Gastroesophageal sphincter (tissue), 3 donors: Measurements from ENCODE around the gene IRGC.

ENCODE experiments used
- POLR2A ChIP-seq, 2 donors: fragments of 450-650 bp; IDR thresholded peaks; one replicate each; pipeline ENCODE4 v1.6.1; 2017; ENCODE audit warnings: antibody characterized with exemption in 2 of 2, mild to moderate bottlenecking in 2 of 2, moderate library complexity in 1 of 2
- POLR2AphosphoS5 ChIP-seq: sonication (generic); formaldehyde crosslinking; IDR thresholded peaks from one replicate; pipeline ENCODE4 v1.6.1; 2017; ENCODE audit warnings: antibody characterized with exemption
- TF ChIP-seq, protein P1 (sequence below), 4 experiments: fragments of 200-600 bp in 2 of 4; fragments of 450-650 bp in 2 of 4; sonication (generic) in 1 of 4; IDR thresholded peaks; one replicate each; pipeline ENCODE4 v1.5.1; 2017 to 2019; ENCODE audit warnings: antibody characterized with exemption in 4 of 4, mild to moderate bottlenecking in 2 of 4, moderate library complexity in 2 of 4

DNA sequence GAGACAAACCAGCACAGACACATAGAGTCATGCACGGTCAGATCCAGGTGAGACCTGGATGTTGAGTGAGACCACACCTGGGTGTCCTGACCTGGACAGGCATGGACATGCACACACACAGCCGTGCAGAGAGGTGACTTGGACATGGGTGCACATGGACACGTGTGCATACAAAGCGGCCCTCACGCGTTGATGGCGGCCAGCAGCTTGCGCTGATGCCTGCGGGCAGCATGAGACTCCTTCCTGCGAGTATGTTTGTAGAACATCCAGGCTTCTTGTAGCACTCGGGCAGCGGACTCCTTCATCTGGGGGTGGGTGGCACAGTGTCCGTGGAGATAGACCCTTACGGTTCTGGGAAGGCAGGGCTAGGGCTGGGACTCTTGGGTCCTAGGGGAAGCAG is 53.4 kb downstream of the IRGC start:
- TF ChIP-seq POLR2AphosphoS5 (no peak), POLR2A (IDR thresholded peaks at IDR 0.05) (no peak)
- TF ChIP-seq, protein P1, sequence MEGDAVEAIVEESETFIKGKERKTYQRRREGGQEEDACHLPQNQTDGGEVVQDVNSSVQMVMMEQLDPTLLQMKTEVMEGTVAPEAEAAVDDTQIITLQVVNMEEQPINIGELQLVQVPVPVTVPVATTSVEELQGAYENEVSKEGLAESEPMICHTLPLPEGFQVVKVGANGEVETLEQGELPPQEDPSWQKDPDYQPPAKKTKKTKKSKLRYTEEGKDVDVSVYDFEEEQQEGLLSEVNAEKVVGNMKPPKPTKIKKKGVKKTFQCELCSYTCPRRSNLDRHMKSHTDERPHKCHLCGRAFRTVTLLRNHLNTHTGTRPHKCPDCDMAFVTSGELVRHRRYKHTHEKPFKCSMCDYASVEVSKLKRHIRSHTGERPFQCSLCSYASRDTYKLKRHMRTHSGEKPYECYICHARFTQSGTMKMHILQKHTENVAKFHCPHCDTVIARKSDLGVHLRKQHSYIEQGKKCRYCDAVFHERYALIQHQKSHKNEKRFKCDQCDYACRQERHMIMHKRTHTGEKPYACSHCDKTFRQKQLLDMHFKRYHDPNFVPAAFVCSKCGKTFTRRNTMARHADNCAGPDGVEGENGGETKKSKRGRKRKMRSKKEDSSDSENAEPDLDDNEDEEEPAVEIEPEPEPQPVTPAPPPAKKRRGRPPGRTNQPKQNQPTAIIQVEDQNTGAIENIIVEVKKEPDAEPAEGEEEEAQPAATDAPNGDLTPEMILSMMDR (IDR thresholded peaks at IDR 0.05), result no peak
